ENCODE data around the gene LAMB3. TPM values are rescaled to one million over a fixed set of nuclear protein-coding genes. Genes with fewer than 3 reads are reported as not detected.

LAMB3 gene
- total RNA-seq, 1 donor from 2014 or later, result 0.52 TPM

GRCh38 chr1:209612646-209613399 lies 39.4 kb downstream of the LAMB3 start:
- no peak overlapping the region for H3K4me3 ChIP-seq (ENCODE audit: low read length in 3 of 3)
- no peak overlapping the region for H3K9ac ChIP-seq (ENCODE audit: low read depth in 1 of 3, low read length in 3 of 3)
- no peaks in the 10 kb centered on the region for H3K27me3 ChIP-seq (ENCODE audit: control insufficient read depth in 3 of 3, insufficient read depth in 3 of 3, low read length in 3 of 3)
- no peak overlapping the region for H3K27ac ChIP-seq (ENCODE audit: low read depth, low read length)
- H3K4me1 ChIP-seq (ENCODE audit: control insufficient read depth in 3 of 3, insufficient read depth in 3 of 3, low read length in 3 of 3), result peaks cover 42 to 52% (median 47%) of the 10 kb centered on the region in 3 donors
- peaks cover 0 to 8% (median 7%) of the 10 kb centered on the region in 3 donors for H3K36me3 ChIP-seq (ENCODE audit: control insufficient read depth in 3 of 3, insufficient read depth in 3 of 3, low read length in 3 of 3)
- H3K9me3 ChIP-seq (ENCODE audit: control insufficient read depth in 3 of 3, low read length in 3 of 3), result no peaks in the 10 kb centered on the region

GRCh38 chr1:209611771-209612570 lies 40.3 kb downstream of the LAMB3 start:
- Histone ChIP-seq H3K4me3 (ENCODE audit: low read length in 3 of 3) (no peak overlapping the region), H3K4me1 (ENCODE audit: control insufficient read depth in 3 of 3, insufficient read depth in 3 of 3, low read length in 3 of 3) (peaks cover 33 to 43% (median 38%) of the 10 kb centered on the region in 3 donors), H3K27me3 (ENCODE audit: control insufficient read depth in 3 of 3, insufficient read depth in 3 of 3, low read length in 3 of 3) (no peaks in the 10 kb centered on the region), H3K27ac (ENCODE audit: low read depth, low read length) (peak overlapping the region; percentile 44), H3K9ac (ENCODE audit: low read depth in 1 of 3, low read length in 3 of 3) (peak overlapping the region in 1 of 3 donors; percentile 45), H3K9me3 (ENCODE audit: control insufficient read depth in 3 of 3, low read length in 3 of 3) (no peaks in the 10 kb centered on the region), H3K36me3 (ENCODE audit: control insufficient read depth in 3 of 3, insufficient read depth in 3 of 3, low read length in 3 of 3) (peaks cover 0 to 7% (median 6%) of the 10 kb centered on the region in 3 donors)

GRCh38 chr1:209610631-209610905 lies 41.7 kb downstream of the LAMB3 start:
- Histone ChIP-seq H3K36me3 (ENCODE audit: control insufficient read depth in 3 of 3, insufficient read depth in 3 of 3, low read length in 3 of 3) (peaks cover 0 to 7% (median 6%) of the 10 kb centered on the region in 3 donors), H3K9me3 (ENCODE audit: control insufficient read depth in 3 of 3, low read length in 3 of 3) (no peaks in the 10 kb centered on the region), H3K4me1 (ENCODE audit: control insufficient read depth in 3 of 3, insufficient read depth in 3 of 3, low read length in 3 of 3) (peaks cover 21 to 30% (median 25%) of the 10 kb centered on the region in 3 donors), H3K27ac (ENCODE audit: low read depth, low read length) (no peak overlapping the region), H3K9ac (ENCODE audit: low read depth in 1 of 3, low read length in 3 of 3) (peak overlapping the region in 1 of 3 donors; percentile 25), H3K4me3 (ENCODE audit: low read length in 3 of 3) (peak overlapping the region in 1 of 3 donors; percentile 29), H3K27me3 (ENCODE audit: control insufficient read depth in 3 of 3, insufficient read depth in 3 of 3, low read length in 3 of 3) (no peaks in the 10 kb centered on the region)

- no peaks in the 10 kb centered on the region for H3K27me3 ChIP-seq (ENCODE audit: control insufficient read depth in 3 of 3, insufficient read depth in 3 of 3, low read length in 3 of 3)
- H3K4me1 ChIP-seq (ENCODE audit: control insufficient read depth in 3 of 3, insufficient read depth in 3 of 3, low read length in 3 of 3), result peaks cover 21 to 29% (median 23%) of the 10 kb centered on the region in 3 donors
- peak overlapping the region in 1 of 3 donors; percentile 25 for H3K9ac ChIP-seq (ENCODE audit: low read depth in 1 of 3, low read length in 3 of 3)
- no peaks in the 10 kb centered on the region for H3K9me3 ChIP-seq (ENCODE audit: control insufficient read depth in 3 of 3, low read length in 3 of 3)
- no peak overlapping the region for H3K27ac ChIP-seq (ENCODE audit: low read depth, low read length)
- H3K4me3 ChIP-seq (ENCODE audit: low read length in 3 of 3), result peak overlapping the region in 1 of 3 donors; percentile 31
- peaks cover 0 to 3% (median 2%) of the 10 kb centered on the region in 3 donors for H3K36me3 ChIP-seq (ENCODE audit: control insufficient read depth in 3 of 3, insufficient read depth in 3 of 3, low read length in 3 of 3)
These were observed 42.2 kb downstream of the LAMB3 start for GRCh38 chr1:209609791-209610630.

GRCh38 chr1:209609041-209609790 lies 43.0 kb downstream of the LAMB3 start:
- Histone ChIP-seq H3K4me1 (ENCODE audit: control insufficient read depth in 3 of 3, insufficient read depth in 3 of 3, low read length in 3 of 3) (peaks cover 21 to 29% (median 23%) of the 10 kb centered on the region in 3 donors), H3K27ac (ENCODE audit: low read depth, low read length) (no peak overlapping the region), H3K36me3 (ENCODE audit: control insufficient read depth in 3 of 3, insufficient read depth in 3 of 3, low read length in 3 of 3) (no peaks in the 10 kb centered on the region), H3K9ac (ENCODE audit: low read depth in 1 of 3, low read length in 3 of 3) (no peak overlapping the region), H3K27me3 (ENCODE audit: control insufficient read depth in 3 of 3, insufficient read depth in 3 of 3, low read length in 3 of 3) (no peaks in the 10 kb centered on the region), H3K9me3 (ENCODE audit: control insufficient read depth in 3 of 3, low read length in 3 of 3) (no peaks in the 10 kb centered on the region), H3K4me3 (ENCODE audit: low read length in 3 of 3) (no peak overlapping the region)

GRCh38 chr1:209607795-209608178 lies 44.4 kb downstream of the LAMB3 start:
- Histone ChIP-seq H3K9ac (ENCODE audit: low read depth in 1 of 3, low read length in 3 of 3) (no peak overlapping the region), H3K4me1 (ENCODE audit: control insufficient read depth in 3 of 3, insufficient read depth in 3 of 3, low read length in 3 of 3) (peaks cover 16 to 29% (median 23%) of the 10 kb centered on the region in 3 donors), H3K36me3 (ENCODE audit: control insufficient read depth in 3 of 3, insufficient read depth in 3 of 3, low read length in 3 of 3) (no peaks in the 10 kb centered on the region), H3K4me3 (ENCODE audit: low read length in 3 of 3) (no peak overlapping the region), H3K9me3 (ENCODE audit: control insufficient read depth in 3 of 3, low read length in 3 of 3) (no peaks in the 10 kb centered on the region), H3K27me3 (ENCODE audit: control insufficient read depth in 3 of 3, insufficient read depth in 3 of 3, low read length in 3 of 3) (no peaks in the 10 kb centered on the region), H3K27ac (ENCODE audit: low read depth, low read length) (no peak overlapping the region)

GRCh38 chr1:209607102-209607794 lies 45.0 kb downstream of the LAMB3 start:
- no peak overlapping the region for H3K4me3 ChIP-seq (ENCODE audit: low read length in 3 of 3)

GRCh38 chr1:209603877-209604276 lies 48.3 kb downstream of the LAMB3 start:
- H3K9me3 ChIP-seq (ENCODE audit: control insufficient read depth in 3 of 3, low read length in 3 of 3), result no peaks in the 10 kb centered on the region
- H3K27ac ChIP-seq (ENCODE audit: low read depth, low read length), result no peak overlapping the region
- H3K36me3 ChIP-seq (ENCODE audit: control insufficient read depth in 3 of 3, insufficient read depth in 3 of 3, low read length in 3 of 3), result no peaks in the 10 kb centered on the region
- no peak overlapping the region for H3K9ac ChIP-seq (ENCODE audit: low read depth in 1 of 3, low read length in 3 of 3)
- no peaks in the 10 kb centered on the region for H3K27me3 ChIP-seq (ENCODE audit: control insufficient read depth in 3 of 3, insufficient read depth in 3 of 3, low read length in 3 of 3)
- no peak overlapping the region for H3K4me3 ChIP-seq (ENCODE audit: low read length in 3 of 3)
- H3K4me1 ChIP-seq (ENCODE audit: control insufficient read depth in 3 of 3, insufficient read depth in 3 of 3, low read length in 3 of 3), result peaks cover 0 to 3% (median 0%) of the 10 kb centered on the region in 3 donors

More at GRCh38 chr1:209607102-209607794, 45.0 kb downstream of the LAMB3 start:
- H3K4me1 ChIP-seq (ENCODE audit: control insufficient read depth in 3 of 3, insufficient read depth in 3 of 3, low read length in 3 of 3), result peaks cover 17 to 29% (median 23%) of the 10 kb centered on the region in 3 donors
- no peaks in the 10 kb centered on the region for H3K36me3 ChIP-seq (ENCODE audit: control insufficient read depth in 3 of 3, insufficient read depth in 3 of 3, low read length in 3 of 3)
- H3K27me3 ChIP-seq (ENCODE audit: control insufficient read depth in 3 of 3, insufficient read depth in 3 of 3, low read length in 3 of 3), result no peaks in the 10 kb centered on the region
- no peaks in the 10 kb centered on the region for H3K9me3 ChIP-seq (ENCODE audit: control insufficient read depth in 3 of 3, low read length in 3 of 3)
- no peak overlapping the region for H3K27ac ChIP-seq (ENCODE audit: low read depth, low read length)
- H3K9ac ChIP-seq (ENCODE audit: low read depth in 1 of 3, low read length in 3 of 3), result no peak overlapping the region
